IPS-NIHi7 (cell line): ENCODE results near the gene TUBB2A.

Experiments used
- DNase-seq: peaks from one replicate; pipeline ENCODE4 v3.0.0; 2012; ENCODE audit warnings: mixed read lengths; ENCODE audit errors: extremely low spot score

TUBB2A gene

GRCh38 chr6:3124667-3125066, 32.7 kb downstream of the TUBB2A start:
- no peak for DNase-seq

GRCh38 chr6:3122823-3123182, 34.5 kb downstream of the TUBB2A start:
- DNase-seq, result no peak

- DNase-seq, result no peak
Observed at GRCh38 chr6:3120765-3121089, 36.6 kb downstream of the TUBB2A start.

GRCh38 chr6:3119040-3119723, 38.2 kb downstream of the TUBB2A start:
- DNase-seq, result no peak

GRCh38 chr6:3118353-3119039, 38.8 kb downstream of the TUBB2A start, which contains the start of gene BPHL:
Gene BPHL, plus strand, starts transcription at chr6:3118711. Its CDS starts 30 bp downstream, at chr6:3118741.
- peak; percentile 100 for DNase-seq

- no peak for DNase-seq
Observed at GRCh38 chr6:3117912-3118352, 39.4 kb downstream of the TUBB2A start.

- no peak for DNase-seq
Observed at GRCh38 chr6:3114377-3114776, 43.0 kb downstream of the TUBB2A start.

- DNase-seq, result no peak
Observed at GRCh38 chr6:3109761-3110160, 47.6 kb downstream of the TUBB2A start.

GRCh38 chr6:3108746-3109414, 48.5 kb downstream of the TUBB2A start:
- DNase-seq, result no peak
